SK-N-SH (cell line): ENCODE results near the gene TFPI.

Source experiments
- CTCF ChIP-seq: fragments of 200-600 bp; sonication (generic); IDR thresholded peaks from 2 replicates; pipeline ENCODE4 v1.6.1; 2017; ENCODE audit warnings: antibody characterized with exemption, mild to moderate bottlenecking, moderate library complexity
- GABPA ChIP-seq: IDR thresholded peaks from 2 replicates; pipeline ENCODE4 v1.4.0; 2012; ENCODE audit warnings: low read depth, mild to moderate bottlenecking
- IRF3 ChIP-seq: fragments of 150-350 bp; IDR thresholded peaks from 2 replicates; pipeline ENCODE4 v1.6.1; 2016; ENCODE audit warnings: mild to moderate bottlenecking, low read depth, low read length
- POLR2AphosphoS5 ChIP-seq: IDR thresholded peaks from 2 replicates; pipeline ENCODE4 v1.6.1; 2012; ENCODE audit warnings: low read depth, low read length
- RAD21 ChIP-seq: IDR thresholded peaks from 2 replicates; pipeline ENCODE4 v1.6.1; 2012; ENCODE audit warnings: mild to moderate bottlenecking, low read length
- SMC3 ChIP-seq: IDR thresholded peaks from 2 replicates; pipeline ENCODE4 v1.6.1; 2012; ENCODE audit warnings: low read depth, low read length, improper control_type of control experiment
- TCF12 ChIP-seq: IDR thresholded peaks from 2 replicates; pipeline ENCODE4 v1.4.0; 2012
- USF1 ChIP-seq: IDR thresholded peaks from 2 replicates; pipeline ENCODE4 v1.4.0; 2012; ENCODE audit warnings: low read depth, borderline replicate concordance

GRCh38 chr2:187523325-187523724, 30.9 kb downstream of the TFPI start:
- TF ChIP-seq SMC3 (no peak), TCF12 (no peak), POLR2AphosphoS5 (no peak), GABPA (no peak), USF1 (no peak), RAD21 (no peak), IRF3 (no peak), CTCF (no peak)
